GM21390 (cell line): ENCODE results near the gene SCN5A.

Source experiments
- ATAC-seq: cut with Tn5 transposase; IDR thresholded peaks from one replicate; pipeline ENCODE4 v1.9.1; 2021; ENCODE audit not compliant: unreplicated experiment

Gene SCN5A

GRCh38 chr3:38603731-38604131 is 45.8 kb downstream of the SCN5A start:
- no peak for ATAC-seq

- ATAC-seq, result no peak
Observed at GRCh38 chr3:38602576-38603250, 46.8 kb downstream of the SCN5A start.

GRCh38 chr3:38601956-38602550 is 47.4 kb downstream of the SCN5A start:
- ATAC-seq, result no peak

GRCh38 chr3:38600551-38600950 is 48.9 kb downstream of the SCN5A start:
- no peak for ATAC-seq

- ATAC-seq, result no peak
Observed at GRCh38 chr3:38599886-38600285, 49.6 kb downstream of the SCN5A start.

GRCh38 chr3:38598791-38599190 is 50.7 kb downstream of the SCN5A start:
- no peak for ATAC-seq

GRCh38 chr3:38597502-38598060 is 51.9 kb downstream of the SCN5A start:
- ATAC-seq, result no peak

- no peak for ATAC-seq
Observed at GRCh38 chr3:38595393-38595792, 54.1 kb downstream of the SCN5A start.

- ATAC-seq, result no peak
Observed at GRCh38 chr3:38590521-38590920, 59.0 kb downstream of the SCN5A start.

GRCh38 chr3:38588995-38589937 is 60.2 kb downstream of the SCN5A start:
- ATAC-seq, result no peak

GRCh38 chr3:38588371-38588971 is 61.0 kb downstream of the SCN5A start:
- ATAC-seq, result no peak

- ATAC-seq, result no peak
Observed at GRCh38 chr3:38587548-38588131, 61.8 kb downstream of the SCN5A start.

- ATAC-seq, result no peak
Observed at GRCh38 chr3:38586546-38587520, 62.7 kb downstream of the SCN5A start.

- no peak for ATAC-seq
Observed at GRCh38 chr3:38585791-38586420, 63.6 kb downstream of the SCN5A start.

GRCh38 chr3:38583688-38584087 is 65.8 kb downstream of the SCN5A start:
- ATAC-seq, result no peak

- no peak for ATAC-seq
Observed at GRCh38 chr3:38582941-38583645, 66.4 kb downstream of the SCN5A start.

- ATAC-seq, result no peak
Observed at GRCh38 chr3:38582316-38582715, 67.2 kb downstream of the SCN5A start.

- ATAC-seq, result no peak
Observed at GRCh38 chr3:38581774-38582173, 67.7 kb downstream of the SCN5A start.
